GM19324 (cell line): Measurements from ENCODE around the gene CSTF1.

Experiments
- ATAC-seq: cut with Tn5 transposase; IDR thresholded peaks from one replicate; pipeline ENCODE4 v1.9.1; 2021; ENCODE audit warnings: mild to moderate bottlenecking, moderate library complexity; ENCODE audit not compliant: unreplicated experiment, low FRiP score

The CSTF1 gene

GRCh38 chr20:56445540-56445939 lies 53.1 kb downstream of the CSTF1 start:
- no peak for ATAC-seq

GRCh38 chr20:56447227-56447626 lies 54.8 kb downstream of the CSTF1 start:
- no peak for ATAC-seq

GRCh38 chr20:56449459-56449858 lies 57.0 kb downstream of the CSTF1 start:
- ATAC-seq = no peak

GRCh38 chr20:56451056-56451765 lies 58.8 kb downstream of the CSTF1 start:
- no peak for ATAC-seq

- ATAC-seq = no peak
Measured at GRCh38 chr20:56453352-56453751, 60.9 kb downstream of the CSTF1 start.

- no peak for ATAC-seq
Measured at GRCh38 chr20:56454754-56455153, 62.3 kb downstream of the CSTF1 start.
